ENCODE data around the gene EPS15.

GRCh38 chr1:51325391-51325790 is 193.7 kb downstream of the EPS15 start:
- TF ChIP-seq, protein P1, sequence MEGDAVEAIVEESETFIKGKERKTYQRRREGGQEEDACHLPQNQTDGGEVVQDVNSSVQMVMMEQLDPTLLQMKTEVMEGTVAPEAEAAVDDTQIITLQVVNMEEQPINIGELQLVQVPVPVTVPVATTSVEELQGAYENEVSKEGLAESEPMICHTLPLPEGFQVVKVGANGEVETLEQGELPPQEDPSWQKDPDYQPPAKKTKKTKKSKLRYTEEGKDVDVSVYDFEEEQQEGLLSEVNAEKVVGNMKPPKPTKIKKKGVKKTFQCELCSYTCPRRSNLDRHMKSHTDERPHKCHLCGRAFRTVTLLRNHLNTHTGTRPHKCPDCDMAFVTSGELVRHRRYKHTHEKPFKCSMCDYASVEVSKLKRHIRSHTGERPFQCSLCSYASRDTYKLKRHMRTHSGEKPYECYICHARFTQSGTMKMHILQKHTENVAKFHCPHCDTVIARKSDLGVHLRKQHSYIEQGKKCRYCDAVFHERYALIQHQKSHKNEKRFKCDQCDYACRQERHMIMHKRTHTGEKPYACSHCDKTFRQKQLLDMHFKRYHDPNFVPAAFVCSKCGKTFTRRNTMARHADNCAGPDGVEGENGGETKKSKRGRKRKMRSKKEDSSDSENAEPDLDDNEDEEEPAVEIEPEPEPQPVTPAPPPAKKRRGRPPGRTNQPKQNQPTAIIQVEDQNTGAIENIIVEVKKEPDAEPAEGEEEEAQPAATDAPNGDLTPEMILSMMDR (IDR thresholded peaks at IDR 0.05): no peak
- no peak for TF ChIP-seq EP300 (IDR thresholded peaks at IDR 0.05)

All from tibial nerve (tissue), 4 donors.